A549 (cell line): ENCODE results near the gene MED17. TPM values are rescaled to one million over a fixed set of nuclear protein-coding genes. Genes with fewer than 3 reads are reported as not detected.

Experiments used
- ATAC-seq, 2 experiments: fragments of 200-7000 bp in 1 of 2; fragments of >200 bp in 1 of 2; cut with Nextera tagmentation in 1 of 2; cut with Tn5 transposase in 1 of 2; 3 replicates each; pipeline versions ENCODE4 v1.8.0 to v1.9.1; 2018 to 2020; ENCODE audit warnings: mild to moderate bottlenecking in 1 of 2, moderate library complexity in 1 of 2
- CTCF ChIA-PET: fragments of 300-600 bp; sonication (Branson Sonifier 250); formaldehyde crosslinking; extraction: SDS; loops from one replicate; lab custom pipeline; 2021; ENCODE audit warnings: antibody characterized with exemption, inconsistent platforms; lab: Yijun Ruan, JAX
- POLR2A ChIA-PET: fragments of 350-600 bp; formaldehyde crosslinking; extraction: SDS; loops from one replicate; lab custom pipeline; 2021; ENCODE audit warnings: antibody characterized with exemption, inconsistent platforms; lab: Yijun Ruan, JAX
- DNase-seq, 2 experiments: peaks; one replicate each; pipeline versions ENCODE4 v3.0.0 to v3.0.0-alpha.2; 2011 to 2016; ENCODE audit warnings: low read depth in 1 of 2, low spot score in 1 of 2
- FAIRE-seq: peaks from 2 replicates; lab custom pipeline; 2011; peaks lifted over from hg19 to GRCh38; lab: Jason Lieb, UNC
- H3K27ac ChIP-seq, 2 experiments: fragments of >200 bp; sonication (Bioruptor Twin); formaldehyde crosslinking; 3 replicates each; pipeline ENCODE4 v1.5.1; 2016 to 2017
- H3K4me1 ChIP-seq: fragments of >200 bp; sonication (Bioruptor Twin); formaldehyde crosslinking; 3 replicates; pipeline ENCODE4 v1.6.1; 2016
- H3K4me2 ChIP-seq: fragments of >200 bp; sonication (Bioruptor Twin); formaldehyde crosslinking; 3 replicates; pipeline ENCODE4 v1.6.1; 2016
- H3K4me3 ChIP-seq: fragments of >200 bp; sonication (Bioruptor Twin); formaldehyde crosslinking; 3 replicates; pipeline ENCODE4 v1.5.1; 2016
- H3K9me3 ChIP-seq: fragments of >200 bp; sonication (Bioruptor Twin); formaldehyde crosslinking; 3 replicates; pipeline ENCODE4 v1.6.1; 2016
- ATOH8 ChIP-seq: fragments of 250-450 bp; sonication (Bioruptor Pico); IDR thresholded peaks from 2 replicates; pipeline ENCODE4 v1.5.0; 2020; ENCODE audit warnings: low read depth, mild to moderate bottlenecking, moderate library complexity
- CEBPB ChIP-seq, 2 experiments: fragments of >200 bp in 1 of 2; sonication (Bioruptor Twin) in 1 of 2; formaldehyde crosslinking in 1 of 2; IDR thresholded peaks; 2 replicates each; pipeline ENCODE4 v1.6.1; 2012 to 2016
- CHD2 ChIP-seq: fragments of 150-350 bp; IDR thresholded peaks from 2 replicates; pipeline ENCODE4 v1.6.1; 2014; ENCODE audit warnings: low read length; ENCODE audit not compliant: partially characterized antibody
- EHMT2 ChIP-seq: fragments of 200-600 bp; sonication (generic); IDR thresholded peaks from 2 replicates; pipeline ENCODE4 v1.6.1; 2016; ENCODE audit warnings: antibody characterized with exemption, low read depth, mild to moderate bottlenecking, moderate library complexity
- EP300 ChIP-seq, 2 experiments: fragments of >200 bp; sonication (Bioruptor Twin); formaldehyde crosslinking; IDR thresholded peaks; 2 replicates in 1 of 2; 3 replicates in 1 of 2; pipeline ENCODE4 v1.6.1; 2016 to 2017
- ESRRA ChIP-seq: fragments of 150-350 bp; IDR thresholded peaks from 2 replicates; pipeline ENCODE4 v1.6.1; 2014; ENCODE audit warnings: mild to moderate bottlenecking, low read length, borderline replicate concordance
- HES2 ChIP-seq: fragments of >200 bp; sonication (Bioruptor Twin); formaldehyde crosslinking; IDR thresholded peaks from 2 replicates; pipeline ENCODE4 v1.6.1; 2016
- HOXB5 ChIP-seq: fragments of 250-450 bp; sonication (Bioruptor Pico); IDR thresholded peaks from 2 replicates; pipeline ENCODE4 v1.5.0; 2020; ENCODE audit warnings: mild to moderate bottlenecking, moderate library complexity
- JUNB ChIP-seq: fragments of >200 bp; sonication (Bioruptor Twin); formaldehyde crosslinking; IDR thresholded peaks from 2 replicates; pipeline ENCODE4 v1.6.1; 2016
- KDM1A ChIP-seq: fragments of 200-600 bp; sonication (generic); IDR thresholded peaks from 2 replicates; pipeline ENCODE4 v1.6.1; 2016; ENCODE audit warnings: low read depth, mild to moderate bottlenecking
- MAFK ChIP-seq: fragments of 450-650 bp; IDR thresholded peaks from 2 replicates; pipeline ENCODE4 v1.6.1; 2014; ENCODE audit not compliant: partially characterized antibody
- MYC ChIP-seq: IDR thresholded peaks from 2 replicates; pipeline ENCODE4 v1.6.1; 2012; ENCODE audit warnings: mild to moderate bottlenecking, inconsistent platforms, low read length, improper control_type of control experiment, borderline replicate concordance
- NFE2L2 ChIP-seq: fragments of 150-350 bp; conservative IDR thresholded peaks from 2 replicates; pipeline ENCODE4 v1.6.1; 2014; ENCODE audit warnings: low read length
- NR3C1 ChIP-seq: fragments of >200 bp; sonication (Bioruptor Twin); formaldehyde crosslinking; IDR thresholded peaks from 3 replicates; pipeline ENCODE4 v1.6.1; 2017
- PBX3 ChIP-seq: IDR thresholded peaks from 2 replicates; pipeline ENCODE4 v1.6.1; 2012
- SMC3 ChIP-seq: fragments of >200 bp; sonication (Bioruptor Twin); formaldehyde crosslinking; IDR thresholded peaks from 3 replicates; pipeline ENCODE4 v1.6.1; 2018; ENCODE audit warnings: inconsistent platforms
- SREBF2 ChIP-seq: fragments of 450-650 bp; IDR thresholded peaks from 2 replicates; pipeline ENCODE4 v1.6.1; 2014; ENCODE audit warnings: mild to moderate bottlenecking, moderate library complexity
- WGBS: methylation state at CpG from one replicate; pipeline ENCODE4 v1.1.6; 2017; ENCODE audit errors: missing lambda C conversion rate; 5-methylcytosine and 5-hydroxymethylcytosine counted together
- polyA plus RNA-seq, 4 experiments: library from polyadenylated mRNA; depleted of rRNA in 3 of 4; stranded (reverse); fragments of >200 nt; fragmentation: RNase III in 1 of 4; extraction: RNeasy Plus Mini Kit Qiagen cat#74134 plus additional on column Dnase treatment in 1 of 4; gene quantifications; 2 replicates in 3 of 4; 3 replicates in 1 of 4; pipeline ENCODE4 v1.2.3, GENCODE V29; 2011 to 2017
- TF ChIP-seq, protein P1 (sequence below): fragments of 150-350 bp; IDR thresholded peaks from 2 replicates; pipeline ENCODE4 v1.6.1; 2014; ENCODE audit warnings: low read depth, mild to moderate bottlenecking, low read length
- TF ChIP-seq, protein P2 (sequence below): fragments of >200 bp; sonication (Bioruptor Twin); formaldehyde crosslinking; IDR thresholded peaks from 3 replicates; pipeline ENCODE4 v1.6.1; 2016

The MED17 gene
- polyA plus RNA-seq, 2 of the 4 experiments (the other 2 are of a cell fraction), result 16.2 to 20.3 TPM

DNA sequence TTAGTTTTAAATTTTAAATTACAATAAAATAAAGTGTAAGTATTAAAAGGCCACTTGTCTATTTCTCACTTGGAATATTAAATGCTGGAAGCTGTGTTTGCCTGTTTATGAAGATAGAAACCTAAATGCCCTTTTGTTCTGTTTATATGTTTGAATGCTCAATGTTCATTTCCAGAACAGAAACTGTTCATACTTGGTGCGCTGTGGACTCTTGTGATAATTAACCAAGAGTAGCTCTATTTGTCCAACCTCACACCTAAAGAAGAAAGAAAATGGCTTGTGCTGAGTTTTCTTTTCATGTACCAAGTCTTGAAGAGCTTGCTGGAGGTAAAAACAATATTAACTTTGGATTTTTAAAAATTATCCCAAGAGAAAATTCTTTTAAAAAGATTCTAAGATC is 37.0 kb upstream of the MED17 start:
- ChIA-PET POLR2A (no interaction called here), CTCF (no interaction called here)
- 16% methylated on average over 1 of the region's 1 CpG for WGBS
- TF ChIP-seq, protein P1, sequence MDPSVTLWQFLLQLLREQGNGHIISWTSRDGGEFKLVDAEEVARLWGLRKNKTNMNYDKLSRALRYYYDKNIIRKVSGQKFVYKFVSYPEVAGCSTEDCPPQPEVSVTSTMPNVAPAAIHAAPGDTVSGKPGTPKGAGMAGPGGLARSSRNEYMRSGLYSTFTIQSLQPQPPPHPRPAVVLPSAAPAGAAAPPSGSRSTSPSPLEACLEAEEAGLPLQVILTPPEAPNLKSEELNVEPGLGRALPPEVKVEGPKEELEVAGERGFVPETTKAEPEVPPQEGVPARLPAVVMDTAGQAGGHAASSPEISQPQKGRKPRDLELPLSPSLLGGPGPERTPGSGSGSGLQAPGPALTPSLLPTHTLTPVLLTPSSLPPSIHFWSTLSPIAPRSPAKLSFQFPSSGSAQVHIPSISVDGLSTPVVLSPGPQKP, result no peak
- TF ChIP-seq EP300 (IDR thresholded peaks at IDR 0.05), result no peak
- TF ChIP-seq EHMT2, result no peak
- TF ChIP-seq JUNB, result no peak
- no peak for TF ChIP-seq SREBF2
- no peak for TF ChIP-seq HES2
- TF ChIP-seq SMC3, result no peak
- no peak for TF ChIP-seq HOXB5 (CRISPR knock-in tag)
- TF ChIP-seq PBX3, result no peak
- TF ChIP-seq MAFK, result no peak
- TF ChIP-seq CHD2, result no peak
- no peak overlapping the region for H3K4me3 ChIP-seq
- no peak for DNase-seq
- ATAC-seq, result no peak
- FAIRE-seq, result no peak
- H3K9me3 ChIP-seq, result no peaks in the 10 kb centered on the region
- H3K4me2 ChIP-seq, result peak overlapping the region; percentile 20; the same call in 1 of the 3 replicates
- H3K4me1 ChIP-seq, result peaks cover 39% of the 10 kb centered on the region
- no peak overlapping the region for H3K27ac ChIP-seq

- H3K9me3 ChIP-seq, result no peaks in the 10 kb centered on the region
- CTCF ChIA-PET, result no interaction called here
- peaks cover 12% of the 10 kb centered on the region for H3K4me1 ChIP-seq
- H3K27ac ChIP-seq, result no peak overlapping the region
- no peak for DNase-seq
- H3K4me3 ChIP-seq, result no peak overlapping the region
- no peak for ATAC-seq
- 77% methylated on average over 1 of the region's 1 CpG for WGBS
- no peak for TF ChIP-seq SREBF2
- TF ChIP-seq ATOH8 (CRISPR knock-in tag), result no peak
- TF ChIP-seq NFE2L2, result no peak
- TF ChIP-seq CEBPB (IDR thresholded peaks at IDR 0.05), result no peak
- no peak for TF ChIP-seq NR3C1
- no peak for TF ChIP-seq KDM1A
- TF ChIP-seq MYC, result no peak
- no peak for TF ChIP-seq CHD2
- TF ChIP-seq EHMT2, result no peak
- TF ChIP-seq ESRRA, result no peak
- TF ChIP-seq, protein P2, sequence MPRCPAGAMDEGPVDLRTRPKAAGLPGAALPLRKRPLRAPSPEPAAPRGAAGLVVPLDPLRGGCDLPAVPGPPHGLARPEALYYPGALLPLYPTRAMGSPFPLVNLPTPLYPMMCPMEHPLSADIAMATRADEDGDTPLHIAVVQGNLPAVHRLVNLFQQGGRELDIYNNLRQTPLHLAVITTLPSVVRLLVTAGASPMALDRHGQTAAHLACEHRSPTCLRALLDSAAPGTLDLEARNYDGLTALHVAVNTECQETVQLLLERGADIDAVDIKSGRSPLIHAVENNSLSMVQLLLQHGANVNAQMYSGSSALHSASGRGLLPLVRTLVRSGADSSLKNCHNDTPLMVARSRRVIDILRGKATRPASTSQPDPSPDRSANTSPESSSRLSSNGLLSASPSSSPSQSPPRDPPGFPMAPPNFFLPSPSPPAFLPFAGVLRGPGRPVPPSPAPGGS, result no peak
- TF ChIP-seq, protein P1, result no peak
- H3K4me2 ChIP-seq, result no peak overlapping the region
- POLR2A ChIA-PET, result interaction anchor here (0.6 kb wide), 1 partner anchor 33 kb away, joined by 4 read pairs; the partner anchor contains the start of gene MED17
- no peak for FAIRE-seq
Measured at GRCh38 chr11:93751001-93751400, 33.1 kb upstream of the MED17 start.
